GM21423 (cell line): Measurements from ENCODE around the gene DNMT3B.
A peak's percentile ranks its signal among the peaks of the same experiment; 100 is the strongest.
"Not testable (repeated sequence)": the region's sequence is repeated elsewhere in the genome, so short reads cannot be mapped to it uniquely, and the experiment has no call there.

ENCODE experiments used
- ATAC-seq: cut with Tn5 transposase; IDR thresholded peaks from one replicate; pipeline ENCODE4 v1.9.1; 2021; ENCODE audit warnings: mild to moderate bottlenecking, moderate library complexity; ENCODE audit not compliant: unreplicated experiment

The DNMT3B gene

GRCh38 chr20:32789896-32790750, 27.9 kb downstream of the DNMT3B start:
- no peak for ATAC-seq

- no peak for ATAC-seq
Observed at GRCh38 chr20:32790751-32791057, 28.5 kb downstream of the DNMT3B start.

- ATAC-seq: peak; percentile 79
Observed at GRCh38 chr20:32792316-32792715, 30.1 kb downstream of the DNMT3B start.

GRCh38 chr20:32792731-32793458, 30.7 kb downstream of the DNMT3B start:
- ATAC-seq: no peak

GRCh38 chr20:32796383-32796948, 34.3 kb downstream of the DNMT3B start:
- no peak for ATAC-seq

GRCh38 chr20:32796981-32797451, 34.8 kb downstream of the DNMT3B start:
- ATAC-seq: no peak

GRCh38 chr20:32797571-32797970, 35.4 kb downstream of the DNMT3B start:
- not testable (repeated sequence) for ATAC-seq

GRCh38 chr20:32798046-32798981, 36.1 kb downstream of the DNMT3B start:
- no peak for ATAC-seq

GRCh38 chr20:32803092-32803491, 40.9 kb downstream of the DNMT3B start:
- no peak for ATAC-seq

GRCh38 chr20:32804022-32804715, 42.0 kb downstream of the DNMT3B start:
- ATAC-seq: no peak

- ATAC-seq: no peak
Observed at GRCh38 chr20:32804817-32805216, 42.6 kb downstream of the DNMT3B start.

- ATAC-seq: no peak
Observed at GRCh38 chr20:32805721-32806120, 43.5 kb downstream of the DNMT3B start.

- no peak for ATAC-seq
Observed at GRCh38 chr20:32806356-32806755, 44.2 kb downstream of the DNMT3B start.

- ATAC-seq: no peak
Observed at GRCh38 chr20:32807706-32808105, 45.5 kb downstream of the DNMT3B start.

- ATAC-seq: no peak
Observed at GRCh38 chr20:32808438-32808837, 46.3 kb downstream of the DNMT3B start.

GRCh38 chr20:32809907-32810306, 47.7 kb downstream of the DNMT3B start:
- ATAC-seq: no peak

GRCh38 chr20:32810941-32811340, 48.8 kb downstream of the DNMT3B start:
- no peak for ATAC-seq

GRCh38 chr20:32811886-32812285, 49.7 kb downstream of the DNMT3B start:
- ATAC-seq: no peak

- peak; percentile 67 for ATAC-seq
Observed at GRCh38 chr20:32819992-32820697, 58.0 kb downstream of the DNMT3B start.
